Liver (tissue), 9 donors: Measurements from ENCODE around the gene EVPLL. TPM values are rescaled to one million over a fixed set of nuclear protein-coding genes. Genes with fewer than 3 reads are reported as not detected.

Source experiments
- DNase-seq: peaks from one replicate; pipeline ENCODE4 v3.0.0-alpha.2; 2017; ENCODE audit warnings: low spot score
- H3K27ac ChIP-seq, 2 donors: one replicate each; pipeline ENCODE4 v1.7.0; 2013; ENCODE audit warnings: inconsistent platforms in 2 of 2, low read length in 2 of 2, control low read depth in 1 of 2, low read depth in 1 of 2, mild to moderate bottlenecking in 1 of 2
- H3K27me3 ChIP-seq, 4 donors: one replicate each; pipeline versions ENCODE4 v1.6.1 to v1.7.0; 2013; ENCODE audit warnings: low read length in 3 of 4, inconsistent platforms in 1 of 4, mild to moderate bottlenecking in 1 of 4, moderate library complexity in 1 of 4; ENCODE audit not compliant: control insufficient read depth in 4 of 4, insufficient read depth in 4 of 4
- H3K36me3 ChIP-seq, 4 donors: one replicate each; pipeline versions ENCODE4 v1.6.1 to v1.7.0; 2013; ENCODE audit warnings: low read length in 3 of 4, mild to moderate bottlenecking in 3 of 4, low read depth in 1 of 4, moderate library complexity in 1 of 4; ENCODE audit not compliant: control insufficient read depth in 4 of 4, insufficient read depth in 3 of 4
- H3K4me1 ChIP-seq, 4 donors: one replicate each; pipeline versions ENCODE4 v1.6.1 to v1.7.0; 2013; ENCODE audit warnings: low read length in 3 of 4, mild to moderate bottlenecking in 3 of 4, moderate library complexity in 1 of 4; ENCODE audit not compliant: control insufficient read depth in 4 of 4, insufficient read depth in 4 of 4
- H3K4me3 ChIP-seq, 3 donors: one replicate each; pipeline versions ENCODE4 v1.6.1 to v1.7.0; 2013; ENCODE audit warnings: low read length in 3 of 3, control low read depth in 1 of 3, low read depth in 1 of 3, mild to moderate bottlenecking in 1 of 3
- H3K9ac ChIP-seq, 2 donors: one replicate each; pipeline ENCODE4 v1.7.0; 2013; ENCODE audit warnings: low read length in 2 of 2, mild to moderate bottlenecking in 2 of 2, moderate library complexity in 2 of 2, control low read depth in 1 of 2, low read depth in 1 of 2
- H3K9me3 ChIP-seq, 4 donors: one replicate each; pipeline versions ENCODE4 v1.6.1 to v1.7.0; 2013; ENCODE audit warnings: low read length in 3 of 4; ENCODE audit not compliant: control insufficient read depth in 4 of 4
- EGR1 ChIP-seq, 2 donors: IDR thresholded peaks; 2 replicates each; pipeline ENCODE4 v1.6.1; 2016 to 2018; ENCODE audit warnings: antibody characterized with exemption in 2 of 2, low read depth in 2 of 2
- FOXA1 ChIP-seq: IDR thresholded peaks from 2 replicates; pipeline ENCODE4 v1.6.1; 2016; ENCODE audit warnings: antibody characterized with exemption
- FOXA2 ChIP-seq: IDR thresholded peaks from 2 replicates; pipeline ENCODE4 v1.6.1; 2016; ENCODE audit warnings: antibody characterized with exemption
- GABPA ChIP-seq, 2 donors: IDR thresholded peaks in 1 of 2; conservative IDR thresholded peaks in 1 of 2; 2 replicates each; pipeline ENCODE4 v1.6.1; 2016; ENCODE audit warnings: antibody characterized with exemption in 2 of 2, mild to moderate bottlenecking in 1 of 2, moderate library complexity in 1 of 2
- HNF4A ChIP-seq, 2 donors: conservative IDR thresholded peaks; 2 replicates each; pipeline ENCODE4 v1.6.1; 2016; ENCODE audit warnings: antibody characterized with exemption in 2 of 2, mild to moderate bottlenecking in 2 of 2
- HNF4G ChIP-seq: IDR thresholded peaks from 2 replicates; pipeline ENCODE4 v1.6.1; 2016; ENCODE audit warnings: antibody characterized with exemption
- JUND ChIP-seq, 2 donors: IDR thresholded peaks; 2 replicates each; pipeline ENCODE4 v1.6.1; 2016; ENCODE audit warnings: antibody characterized with exemption in 2 of 2
- NR2F2 ChIP-seq: IDR thresholded peaks from 2 replicates; pipeline ENCODE4 v1.6.1; 2016; ENCODE audit warnings: antibody characterized with exemption
- RAD21 ChIP-seq, 2 donors: IDR thresholded peaks; 2 replicates each; pipeline ENCODE4 v1.6.1; 2016; ENCODE audit warnings: antibody characterized with exemption in 2 of 2, mild to moderate bottlenecking in 2 of 2
- RXRA ChIP-seq, 2 donors: IDR thresholded peaks; 2 replicates each; pipeline ENCODE4 v1.6.1; 2017 to 2018; ENCODE audit warnings: antibody characterized with exemption in 2 of 2, mild to moderate bottlenecking in 1 of 2
- SP1 ChIP-seq: IDR thresholded peaks from 2 replicates; pipeline ENCODE4 v1.6.1; 2018; ENCODE audit warnings: antibody characterized with exemption, mild to moderate bottlenecking
- TAF1 ChIP-seq: conservative IDR thresholded peaks from 2 replicates; pipeline ENCODE4 v1.6.1; 2016; ENCODE audit warnings: antibody characterized with exemption, mild to moderate bottlenecking
- YY1 ChIP-seq: IDR thresholded peaks from 2 replicates; pipeline ENCODE4 v1.6.1; 2016; ENCODE audit warnings: antibody characterized with exemption, mild to moderate bottlenecking
- WGBS: extraction: QIAGEN DNeasy Blood & Tissue Kit; methylation state at CpG from one replicate; pipeline ENCODE4 v1.1.7; 2013; 5-methylcytosine and 5-hydroxymethylcytosine counted together
- polyA plus RNA-seq, 2 donors: library from polyadenylated mRNA; stranded (reverse) in 1 of 2; unstranded in 1 of 2; fragments of 200-250 nt in 1 of 2; fragments of >200 nt in 1 of 2; fragmentation: Nextera tagmentation in 1 of 2; extraction: Ambion mirVana in 1 of 2; gene quantifications; one replicate each; pipeline versions ENCODE4 v1.2.1 to v1.2.3, GENCODE V29; 2013 to 2015
- total RNA-seq, 2 donors: library from RNA; depleted of rRNA; stranded (reverse); fragments of >200 nt; gene quantifications; one replicate each; pipeline ENCODE4 v1.2.3, GENCODE V29; 2014
- TF ChIP-seq, protein P1 (sequence below): fragments of 150-350 bp; IDR thresholded peaks from 2 replicates; pipeline ENCODE4 v1.5.1; 2017; ENCODE audit warnings: improper control_type of control experiment, low read depth, low read length; ENCODE audit not compliant: missing input control
- TF ChIP-seq, protein P2 (sequence below): IDR thresholded peaks from 2 replicates; pipeline ENCODE4 v1.6.1; 2016; ENCODE audit warnings: antibody characterized with exemption
- TF ChIP-seq, protein P3 (sequence below): IDR thresholded peaks from 2 replicates; pipeline ENCODE4 v1.6.1; 2016; ENCODE audit warnings: antibody characterized with exemption
- TF ChIP-seq, protein P4 (sequence below): IDR thresholded peaks from 2 replicates; pipeline ENCODE4 v1.6.1; 2016; ENCODE audit warnings: antibody characterized with exemption
- TF ChIP-seq, protein P5 (sequence below): IDR thresholded peaks from 2 replicates; pipeline ENCODE4 v1.6.1; 2016; ENCODE audit warnings: antibody characterized with exemption, mild to moderate bottlenecking
- donor health status: healthy.
- donor health status: healthy.
- donor health status: healthy.
- donor health status: healthy.
- donor health status: healthy.

The EVPLL gene
- total and polyA plus RNA-seq, 4 donors = 0.44 to 1.0 (median 1.0) TPM; not detected in 1

DNA sequence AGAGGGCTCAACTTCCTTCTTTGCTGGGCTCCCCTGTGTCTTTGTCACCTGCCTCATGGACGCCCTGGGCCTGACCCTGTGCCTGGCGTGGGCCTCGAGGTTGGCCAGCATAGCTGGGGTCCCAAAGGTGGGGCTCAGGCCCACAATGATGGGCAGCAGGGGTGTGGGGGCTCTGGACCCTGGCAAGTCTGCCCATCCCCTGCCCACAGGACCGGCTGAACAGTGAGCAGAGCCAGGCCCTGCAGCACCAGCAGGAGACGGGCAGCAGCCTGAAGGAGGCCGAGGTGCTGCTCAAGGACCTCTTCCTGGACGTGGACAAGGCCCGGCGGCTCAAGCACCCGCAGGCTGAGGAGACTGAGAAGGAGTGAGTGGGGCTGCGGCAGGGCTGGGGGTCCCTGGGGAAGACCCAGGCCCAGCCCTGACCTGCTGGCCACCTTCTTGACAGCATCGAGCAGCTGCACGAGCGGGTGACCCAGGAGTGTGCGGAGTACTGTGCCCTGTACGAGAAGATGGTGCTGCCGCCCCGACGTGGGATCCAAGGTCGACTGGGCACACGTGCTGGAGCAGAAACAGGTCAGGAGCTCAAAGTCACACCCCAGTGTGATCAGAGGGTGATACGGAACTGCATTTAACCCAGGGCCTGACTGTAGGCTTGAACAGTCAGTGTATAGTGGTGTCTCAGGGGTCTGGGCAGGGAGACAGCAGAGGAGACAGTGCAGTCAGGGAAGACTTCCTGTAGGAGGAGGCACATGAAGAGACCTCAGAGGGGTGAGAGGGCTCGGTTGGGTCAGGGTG, 3.8 kb downstream of the EVPLL start:
- 85% methylated on average over 23 of the region's 23 CpGs for WGBS
- DNase-seq = no peak
- H3K4me3 ChIP-seq = no peak overlapping the region
- H3K4me1 ChIP-seq = peaks cover 3 to 12% (median 7%) of the 10 kb centered on the region in 4 donors
- no peak overlapping the region for H3K27ac ChIP-seq
- no peaks in the 10 kb centered on the region for H3K36me3 ChIP-seq
- H3K9me3 ChIP-seq = no peaks in the 10 kb centered on the region
- no peak overlapping the region for H3K9ac ChIP-seq
- TF ChIP-seq NR2F2 (no peak), YY1 (no peak), JUND (IDR thresholded peaks at IDR 0.05) (no peak), FOXA1 (no peak), SP1 (no peak), RXRA (IDR thresholded peaks at IDR 0.05) (no peak), HNF4G (no peak), FOXA2 (no peak), TAF1 (no peak), RAD21 (IDR thresholded peaks at IDR 0.05) (no peak), EGR1 (IDR thresholded peaks at IDR 0.05; ENCODE audit: low read depth in 2 of 2) (no peak), GABPA (IDR thresholded peaks at IDR 0.05 in 1 of 2, conservative IDR thresholded peaks at IDR 0.05 in 1 of 2) (no peak)
- TF ChIP-seq, protein P1, sequence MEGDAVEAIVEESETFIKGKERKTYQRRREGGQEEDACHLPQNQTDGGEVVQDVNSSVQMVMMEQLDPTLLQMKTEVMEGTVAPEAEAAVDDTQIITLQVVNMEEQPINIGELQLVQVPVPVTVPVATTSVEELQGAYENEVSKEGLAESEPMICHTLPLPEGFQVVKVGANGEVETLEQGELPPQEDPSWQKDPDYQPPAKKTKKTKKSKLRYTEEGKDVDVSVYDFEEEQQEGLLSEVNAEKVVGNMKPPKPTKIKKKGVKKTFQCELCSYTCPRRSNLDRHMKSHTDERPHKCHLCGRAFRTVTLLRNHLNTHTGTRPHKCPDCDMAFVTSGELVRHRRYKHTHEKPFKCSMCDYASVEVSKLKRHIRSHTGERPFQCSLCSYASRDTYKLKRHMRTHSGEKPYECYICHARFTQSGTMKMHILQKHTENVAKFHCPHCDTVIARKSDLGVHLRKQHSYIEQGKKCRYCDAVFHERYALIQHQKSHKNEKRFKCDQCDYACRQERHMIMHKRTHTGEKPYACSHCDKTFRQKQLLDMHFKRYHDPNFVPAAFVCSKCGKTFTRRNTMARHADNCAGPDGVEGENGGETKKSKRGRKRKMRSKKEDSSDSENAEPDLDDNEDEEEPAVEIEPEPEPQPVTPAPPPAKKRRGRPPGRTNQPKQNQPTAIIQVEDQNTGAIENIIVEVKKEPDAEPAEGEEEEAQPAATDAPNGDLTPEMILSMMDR = no peak
- TF ChIP-seq, protein P2, sequence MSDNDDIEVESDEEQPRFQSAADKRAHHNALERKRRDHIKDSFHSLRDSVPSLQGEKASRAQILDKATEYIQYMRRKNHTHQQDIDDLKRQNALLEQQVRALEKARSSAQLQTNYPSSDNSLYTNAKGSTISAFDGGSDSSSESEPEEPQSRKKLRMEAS = no peak
- TF ChIP-seq, protein P3, sequence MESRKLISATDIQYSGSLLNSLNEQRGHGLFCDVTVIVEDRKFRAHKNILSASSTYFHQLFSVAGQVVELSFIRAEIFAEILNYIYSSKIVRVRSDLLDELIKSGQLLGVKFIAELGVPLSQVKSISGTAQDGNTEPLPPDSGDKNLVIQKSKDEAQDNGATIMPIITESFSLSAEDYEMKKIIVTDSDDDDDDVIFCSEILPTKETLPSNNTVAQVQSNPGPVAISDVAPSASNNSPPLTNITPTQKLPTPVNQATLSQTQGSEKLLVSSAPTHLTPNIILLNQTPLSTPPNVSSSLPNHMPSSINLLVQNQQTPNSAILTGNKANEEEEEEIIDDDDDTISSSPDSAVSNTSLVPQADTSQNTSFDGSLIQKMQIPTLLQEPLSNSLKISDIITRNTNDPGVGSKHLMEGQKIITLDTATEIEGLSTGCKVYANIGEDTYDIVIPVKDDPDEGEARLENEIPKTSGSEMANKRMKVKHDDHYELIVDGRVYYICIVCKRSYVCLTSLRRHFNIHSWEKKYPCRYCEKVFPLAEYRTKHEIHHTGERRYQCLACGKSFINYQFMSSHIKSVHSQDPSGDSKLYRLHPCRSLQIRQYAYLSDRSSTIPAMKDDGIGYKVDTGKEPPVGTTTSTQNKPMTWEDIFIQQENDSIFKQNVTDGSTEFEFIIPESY = no peak
- H3K27me3 ChIP-seq = no peaks in the 10 kb centered on the region

DNA sequence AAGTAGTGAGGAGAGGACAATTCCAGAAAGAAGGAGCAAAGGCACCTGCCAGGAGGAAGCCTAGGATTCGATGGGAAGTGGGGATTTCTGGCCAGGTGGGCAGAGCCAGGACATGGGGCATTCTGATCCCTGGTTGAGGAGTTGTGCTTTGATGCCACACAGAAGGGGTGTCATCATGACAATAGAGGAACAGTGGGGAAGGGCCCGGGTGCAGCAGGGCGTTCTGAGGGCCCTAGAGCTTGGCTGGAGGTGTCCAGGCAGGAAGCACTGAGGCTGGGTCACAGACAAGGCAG, 4.3 kb downstream of the EVPLL start:
- Histone ChIP-seq H3K27ac (no peak overlapping the region), H3K9me3 (no peaks in the 10 kb centered on the region), H3K4me3 (no peak overlapping the region), H3K9ac (no peak overlapping the region), H3K27me3 (no peaks in the 10 kb centered on the region), H3K4me1 (peaks cover 3 to 12% (median 7%) of the 10 kb centered on the region in 4 donors), H3K36me3 (no peaks in the 10 kb centered on the region)
- no peak for DNase-seq
- 89% methylated on average over 3 of the region's 3 CpGs for WGBS
- TF ChIP-seq RXRA (IDR thresholded peaks at IDR 0.05) (no peak), GABPA (IDR thresholded peaks at IDR 0.05 in 1 of 2, conservative IDR thresholded peaks at IDR 0.05 in 1 of 2) (no peak), FOXA1 (no peak), EGR1 (IDR thresholded peaks at IDR 0.05; ENCODE audit: low read depth in 2 of 2) (no peak), TAF1 (no peak), FOXA2 (no peak), YY1 (no peak), JUND (IDR thresholded peaks at IDR 0.05) (no peak), HNF4A (conservative IDR thresholded peaks at IDR 0.05) (no peak), NR2F2 (no peak), SP1 (no peak)
- TF ChIP-seq, protein P2 = no peak
- TF ChIP-seq, protein P4, sequence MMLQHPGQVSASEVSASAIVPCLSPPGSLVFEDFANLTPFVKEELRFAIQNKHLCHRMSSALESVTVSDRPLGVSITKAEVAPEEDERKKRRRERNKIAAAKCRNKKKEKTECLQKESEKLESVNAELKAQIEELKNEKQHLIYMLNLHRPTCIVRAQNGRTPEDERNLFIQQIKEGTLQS = no peak
- TF ChIP-seq, protein P1 = no peak
- TF ChIP-seq, protein P3 = no peak
- TF ChIP-seq, protein P5, sequence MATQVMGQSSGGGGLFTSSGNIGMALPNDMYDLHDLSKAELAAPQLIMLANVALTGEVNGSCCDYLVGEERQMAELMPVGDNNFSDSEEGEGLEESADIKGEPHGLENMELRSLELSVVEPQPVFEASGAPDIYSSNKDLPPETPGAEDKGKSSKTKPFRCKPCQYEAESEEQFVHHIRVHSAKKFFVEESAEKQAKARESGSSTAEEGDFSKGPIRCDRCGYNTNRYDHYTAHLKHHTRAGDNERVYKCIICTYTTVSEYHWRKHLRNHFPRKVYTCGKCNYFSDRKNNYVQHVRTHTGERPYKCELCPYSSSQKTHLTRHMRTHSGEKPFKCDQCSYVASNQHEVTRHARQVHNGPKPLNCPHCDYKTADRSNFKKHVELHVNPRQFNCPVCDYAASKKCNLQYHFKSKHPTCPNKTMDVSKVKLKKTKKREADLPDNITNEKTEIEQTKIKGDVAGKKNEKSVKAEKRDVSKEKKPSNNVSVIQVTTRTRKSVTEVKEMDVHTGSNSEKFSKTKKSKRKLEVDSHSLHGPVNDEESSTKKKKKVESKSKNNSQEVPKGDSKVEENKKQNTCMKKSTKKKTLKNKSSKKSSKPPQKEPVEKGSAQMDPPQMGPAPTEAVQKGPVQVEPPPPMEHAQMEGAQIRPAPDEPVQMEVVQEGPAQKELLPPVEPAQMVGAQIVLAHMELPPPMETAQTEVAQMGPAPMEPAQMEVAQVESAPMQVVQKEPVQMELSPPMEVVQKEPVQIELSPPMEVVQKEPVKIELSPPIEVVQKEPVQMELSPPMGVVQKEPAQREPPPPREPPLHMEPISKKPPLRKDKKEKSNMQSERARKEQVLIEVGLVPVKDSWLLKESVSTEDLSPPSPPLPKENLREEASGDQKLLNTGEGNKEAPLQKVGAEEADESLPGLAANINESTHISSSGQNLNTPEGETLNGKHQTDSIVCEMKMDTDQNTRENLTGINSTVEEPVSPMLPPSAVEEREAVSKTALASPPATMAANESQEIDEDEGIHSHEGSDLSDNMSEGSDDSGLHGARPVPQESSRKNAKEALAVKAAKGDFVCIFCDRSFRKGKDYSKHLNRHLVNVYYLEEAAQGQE = no peak
